NT2/D1 (cell line): ENCODE results near the gene TXNRD1.

Experiments used
- SUZ12 ChIP-seq: IDR thresholded peaks from 2 replicates; pipeline ENCODE4 v1.6.1; 2011; ENCODE audit not compliant: insufficient read length, insufficient read depth; ENCODE audit errors: extremely low read depth
- YY1 ChIP-seq: IDR thresholded peaks from 2 replicates; pipeline ENCODE4 v1.6.1; 2011; ENCODE audit not compliant: insufficient read length, insufficient read depth
- ZNF274 ChIP-seq: IDR thresholded peaks from 2 replicates; pipeline ENCODE4 v1.6.1; 2011; ENCODE audit warnings: mild to moderate bottlenecking, low read depth, low read length

- TF ChIP-seq ZNF274 (no peak), YY1 (no peak), SUZ12 (no peak)
These were observed 48.2 kb downstream of the TXNRD1 start for GRCh38 chr12:104263580-104264358.
